Measurements from ENCODE around the gene PRKCA.

GRCh38 chr17:66698270-66698669 is 395.9 kb downstream of the PRKCA start:
- TF ChIP-seq FOXP2 (optimal IDR thresholded peaks at IDR 0.05; ENCODE audit: control extremely low read depth, extremely low read length, insufficient read depth) (no peak), EZH2 (IDR thresholded peaks at IDR 0.05) (no peak), POLR2AphosphoS5 (IDR thresholded peaks at IDR 0.05; ENCODE audit: borderline replicate concordance, low read depth, low read length) (no peak)

Measured in SK-N-MC (cell line).